HG03354 (cell line): ENCODE measurements around the gene SLC7A4.
A peak's percentile ranks its signal among the peaks of the same experiment; 100 is the strongest.

Source experiments
- ATAC-seq: cut with Tn5 transposase; IDR thresholded peaks from one replicate; pipeline ENCODE4 v1.9.1; 2021; ENCODE audit warnings: mild to moderate bottlenecking; ENCODE audit not compliant: unreplicated experiment, poor library complexity, severe bottlenecking

Gene SLC7A4

GRCh38 chr22:20991252-20992055 is 40.9 kb downstream of the SLC7A4 start:
- ATAC-seq = no peak

- no peak for ATAC-seq
Measured at GRCh38 chr22:20990184-20991180, 41.9 kb downstream of the SLC7A4 start.

- no peak for ATAC-seq
Measured at GRCh38 chr22:20989323-20990138, 42.8 kb downstream of the SLC7A4 start.

- ATAC-seq = no peak
Measured at GRCh38 chr22:20988573-20989322, 43.6 kb downstream of the SLC7A4 start.

GRCh38 chr22:20987375-20987774 is 45.0 kb downstream of the SLC7A4 start:
- no peak for ATAC-seq

- no peak for ATAC-seq
Measured at GRCh38 chr22:20986365-20986764, 46.0 kb downstream of the SLC7A4 start.

GRCh38 chr22:20985720-20986119 is 46.6 kb downstream of the SLC7A4 start:
- no peak for ATAC-seq

GRCh38 chr22:20983081-20983771 is 49.1 kb downstream of the SLC7A4 start:
- ATAC-seq = no peak

GRCh38 chr22:20982563-20982882 is 49.8 kb downstream of the SLC7A4 start:
- peak; percentile 23 for ATAC-seq

GRCh38 chr22:20981787-20982562 is 50.4 kb downstream of the SLC7A4 start, which contains the start of gene LZTR1:
TSS of gene LZTR1 (plus strand) at chr22:20982297. CDS start at chr22:20982372, 75 bp downstream.
- ATAC-seq = peak; percentile 83

GRCh38 chr22:20980938-20981722 is 51.2 kb downstream of the SLC7A4 start:
- ATAC-seq = no peak

- ATAC-seq = no peak
Measured at GRCh38 chr22:20980523-20980922, 51.8 kb downstream of the SLC7A4 start.

- no peak for ATAC-seq
Measured at GRCh38 chr22:20979940-20980453, 52.4 kb downstream of the SLC7A4 start.

GRCh38 chr22:20979243-20979809 is 53.0 kb downstream of the SLC7A4 start:
- no peak for ATAC-seq
